K562 (cell line): ENCODE measurements around the gene PBX4. TPM values are rescaled to one million over a fixed set of nuclear protein-coding genes. Genes with fewer than 3 reads are reported as not detected.

Experiments
- ATAC-seq: fragments of 200-7000 bp; cut with Tn5 transposase; 3 replicates; pipeline ENCODE4 v1.9.1; 2020; ENCODE audit warnings: moderate library complexity
- BruUV-seq: library from RNA; stranded (reverse); fragments of 400-500 nt; replicated peaks from 2 replicates; lab custom pipeline; 2021; lab: Mats Ljungman, UMichigan
- CTCF ChIA-PET: fragments of 300-600 bp; formaldehyde crosslinking; extraction: SDS; loops from one replicate; lab custom pipeline; 2021; ENCODE audit warnings: low intra/inter-chr PET ratio; lab: Yijun Ruan, JAX
- POLR2A ChIA-PET: fragments of 300-600, 350-650 bp; sonication (Branson Sonifier 250); formaldehyde crosslinking; extraction: SDS; loops from one replicate; lab custom pipeline; 2021; ENCODE audit warnings: antibody characterized with exemption, inconsistent platforms; lab: Yijun Ruan, JAX
- DNase-seq, 4 experiments: peaks; one replicate each; pipeline versions ENCODE4 v3.0.0 to v3.0.0-alpha.2; 2011 to 2018; ENCODE audit warnings: low spot score in 3 of 4, mixed read lengths in 3 of 4; ENCODE audit errors: extremely low read depth in 1 of 4
- FAIRE-seq: peaks from 2 replicates; lab custom pipeline; 2011; peaks lifted over from hg19 to GRCh38; lab: Jason Lieb, UNC
- H2AFZ ChIP-seq: 2 replicates; pipeline ENCODE4 v1.6.0; 2011; ENCODE audit warnings: low read depth, low read length, control low read depth, inconsistent platforms
- H3K27ac ChIP-seq: fragments of 200-600 bp; 3 replicates; pipeline ENCODE4 v1.8.0; 2011; ENCODE audit warnings: low read depth, mild to moderate bottlenecking, control low read depth, inconsistent platforms, low read length, moderate library complexity, mixed read lengths; ENCODE audit errors: extremely low read depth
- H3K27me3 ChIP-seq, 2 experiments: fragments of 300-600 bp in 1 of 2; 2 replicates in 1 of 2; 3 replicates in 1 of 2; pipeline versions ENCODE4 v1.6.0 to v1.8.0; 2011; ENCODE audit warnings: inconsistent platforms in 2 of 2, low read length in 2 of 2, mild to moderate bottlenecking in 1 of 2, mixed read lengths in 1 of 2, moderate library complexity in 1 of 2; ENCODE audit not compliant: control insufficient read depth in 2 of 2, insufficient read depth in 2 of 2
- H3K36me3 ChIP-seq: fragments of 300-600 bp; 3 replicates; pipeline ENCODE4 v1.8.0; 2011; ENCODE audit warnings: mild to moderate bottlenecking, low read length, inconsistent platforms; ENCODE audit not compliant: control insufficient read depth, insufficient read depth
- H3K4me1 ChIP-seq, 2 experiments: fragments of 200-600 bp in 1 of 2; replicated peaks in 1 of 2; 2 replicates in 1 of 2; 3 replicates in 1 of 2; pipeline versions ENCODE4 v1.5.1 to v1.8.0; 2011; ENCODE audit warnings: inconsistent platforms in 2 of 2, low read length in 2 of 2, mild to moderate bottlenecking in 1 of 2, mixed read lengths in 1 of 2, moderate library complexity in 1 of 2; ENCODE audit not compliant: control insufficient read depth in 2 of 2, insufficient read depth in 2 of 2
- H3K4me2 ChIP-seq: 2 replicates; pipeline ENCODE4 v1.6.1; 2011; ENCODE audit warnings: low read length, control low read depth, inconsistent platforms, mixed read lengths; ENCODE audit not compliant: insufficient read depth
- H3K4me3 ChIP-seq: fragments of 200-600 bp; sonication (generic), shearing (Covaris generic); 2 replicates; pipeline ENCODE4 v1.5.1; 2016; ENCODE audit warnings: control low read depth, inconsistent platforms
- H3K79me2 ChIP-seq: fragments of 200-600 bp; 3 replicates; pipeline ENCODE4 v1.8.0; 2011; ENCODE audit warnings: low read length, inconsistent platforms; ENCODE audit not compliant: control insufficient read depth, insufficient read depth
- H3K9ac ChIP-seq, 2 experiments: 2 replicates each; pipeline versions ENCODE4 v1.6.0 to v1.6.1; 2011; ENCODE audit warnings: low read depth in 2 of 2, low read length in 2 of 2, control low read depth in 1 of 2, inconsistent platforms in 1 of 2, mild to moderate bottlenecking in 1 of 2, mixed read lengths in 1 of 2; ENCODE audit not compliant: insufficient read depth in 1 of 2
- H3K9me1 ChIP-seq: one replicate; pipeline ENCODE4 v1.6.0; 2011; ENCODE audit warnings: inconsistent platforms, mild to moderate bottlenecking, low read length, moderate library complexity; ENCODE audit not compliant: control insufficient read depth, insufficient read depth
- H3K9me3 ChIP-seq: replicated peaks from 2 replicates; pipeline ENCODE4 v1.5.1; 2011; ENCODE audit warnings: low read depth, low read length, inconsistent platforms; ENCODE audit not compliant: control insufficient read depth, insufficient read depth
- H4K20me1 ChIP-seq: replicated peaks from 2 replicates; pipeline ENCODE4 v1.6.1; 2011; ENCODE audit warnings: low read length, inconsistent platforms, mixed read lengths; ENCODE audit not compliant: control insufficient read depth, insufficient read depth
- MXD1 ChIP-seq: fragments of 250-450 bp; sonication (Bioruptor Pico); IDR thresholded peaks from 2 replicates; pipeline ENCODE4 v1.8.0; 2021; ENCODE audit warnings: borderline replicate concordance, mild to moderate bottlenecking, moderate library complexity; ENCODE audit not compliant: poor library complexity, severe bottlenecking
- POLR2G ChIP-seq: fragments of 200-400 bp; formaldehyde crosslinking; IDR thresholded peaks from 2 replicates; pipeline ENCODE4 v1.6.1; 2017; ENCODE audit warnings: low read depth, mild to moderate bottlenecking, antibody characterized with exemption, low read length, moderate library complexity
- whole genome bisulfite sequencing: fragments of 100-300 bp; shearing (Covaris generic); methylation state at CpG from one replicate; pipeline ENCODE4 v1.1.6; 2016; ENCODE audit warnings: low coverage, mixed read lengths; ENCODE audit not compliant: insufficient coverage; ENCODE audit errors: missing lambda C conversion rate; 5-methylcytosine and 5-hydroxymethylcytosine counted together
- in situ Hi-C: fragments of 300-500 bp; cut with MboI; formaldehyde crosslinking; loops from 4 replicates; pipeline ENCODE4 v1.15.0; 2018; ENCODE audit warnings: inconsistent platforms, mixed read lengths
- intact Hi-C: fragments of 100-400 bp; cut with micrococcal nuclease; formaldehyde crosslinking; loops from 2 replicates; pipeline ENCODE4 v1.14.2; 2022
- polyA plus RNA-seq, 8 experiments: library from polyadenylated mRNA; depleted of rRNA in 4 of 8; stranded (reverse) in 5 of 8; unstranded in 3 of 8; fragments of >200 nt; fragmentation: Nextera tagmentation in 2 of 8; fragmentation: Illumina TruSeq in 1 of 8; extraction: Ambion mirVana in 2 of 8; extraction: Trizol in 1 of 8; gene quantifications; 2 replicates each; pipeline versions ENCODE4 v1.2.1 to v1.2.3, GENCODE V29; 2011 to 2014; ENCODE audit warnings: inconsistent platforms in 1 of 8, missing spikeins in 1 of 8
- total RNA-seq, 7 experiments: library from RNA; depleted of rRNA in 6 of 7; stranded (reverse); fragments of >200 nt in 6 of 7; fragmentation: Illumina TruSeq in 2 of 7; extraction: Trizol in 2 of 7; gene quantifications; 2 replicates each; pipeline versions ENCODE4 v1.2.1 to v1.2.3, GENCODE V29; 2011 to 2021; ENCODE audit warnings: low replicate concordance in 1 of 7

The PBX4 gene
- total and polyA plus RNA-seq, 9 of the 15 experiments (the other 6 are each of a cell fraction or from before 2014, with no cell fraction given) = 0.11 to 3.8 (median 1.6) TPM; not detected in 1

- TF ChIP-seq MXD1 (CRISPR knock-in tag) (no peak), POLR2G (peak; percentile 50; the same call in 1 of the 2 replicates)
- TF ChIP-seq, all 486 proteins: peak for 1
- Histone ChIP-seq H2AFZ (no peak overlapping the region), H3K36me3 (peaks cover 56% of the 10 kb centered on the region; the same call in 2 of the 3 replicates), H4K20me1 (no peaks in the 10 kb centered on the region), H3K27ac (no peak overlapping the region), H3K9me3 (no peaks in the 10 kb centered on the region), H3K27me3 (no peaks in the 10 kb centered on the region), H3K4me1 (peaks cover 3 to 18% of the 10 kb centered on the region in 2 experiments; a peak in 3 of 5 replicates), H3K79me2 (peaks cover 3% of the 10 kb centered on the region; the same call in 1 of the 3 replicates), H3K9me1 (no peaks in the 10 kb centered on the region), H3K4me2 (no peak overlapping the region), H3K9ac (peak overlapping the region in 1 of 2 experiments; percentile 29; a peak in 1 of 4 replicates), H3K4me3 (no peak overlapping the region)
- ChIA-PET POLR2A (interaction anchor here (1.2 kb wide), 1 partner anchor 17 kb away, joined by 4 read pairs; no protein-coding TSS in a partner anchor), CTCF (no interaction called here)
- BruUV-seq = no TSS peak
- DNase-seq (no peak), ATAC-seq (no peak), FAIRE-seq (no peak)
- 98% methylated on average over 16 of the region's 17 CpGs for WGBS
- intact Hi-C loops = no loop called here
- in situ Hi-C loops = loop anchor here (25.0 kb wide), 1 partner anchor 108 kb away; the partner anchor contains the start of genes CILP2 and YJEFN3
These were observed 26.9 kb upstream of the PBX4 start for GRCh38 chr19:19645233-19645870.
